IPS DF 4.7 (cell line): ENCODE measurements around the gene WWOX.

ENCODE experiments used
- DNase-seq: peaks from one replicate; pipeline ENCODE4 v3.0.0-alpha.2; 2013; ENCODE audit warnings: low spot score; ENCODE audit errors: extremely low read depth

The WWOX gene

DNA sequence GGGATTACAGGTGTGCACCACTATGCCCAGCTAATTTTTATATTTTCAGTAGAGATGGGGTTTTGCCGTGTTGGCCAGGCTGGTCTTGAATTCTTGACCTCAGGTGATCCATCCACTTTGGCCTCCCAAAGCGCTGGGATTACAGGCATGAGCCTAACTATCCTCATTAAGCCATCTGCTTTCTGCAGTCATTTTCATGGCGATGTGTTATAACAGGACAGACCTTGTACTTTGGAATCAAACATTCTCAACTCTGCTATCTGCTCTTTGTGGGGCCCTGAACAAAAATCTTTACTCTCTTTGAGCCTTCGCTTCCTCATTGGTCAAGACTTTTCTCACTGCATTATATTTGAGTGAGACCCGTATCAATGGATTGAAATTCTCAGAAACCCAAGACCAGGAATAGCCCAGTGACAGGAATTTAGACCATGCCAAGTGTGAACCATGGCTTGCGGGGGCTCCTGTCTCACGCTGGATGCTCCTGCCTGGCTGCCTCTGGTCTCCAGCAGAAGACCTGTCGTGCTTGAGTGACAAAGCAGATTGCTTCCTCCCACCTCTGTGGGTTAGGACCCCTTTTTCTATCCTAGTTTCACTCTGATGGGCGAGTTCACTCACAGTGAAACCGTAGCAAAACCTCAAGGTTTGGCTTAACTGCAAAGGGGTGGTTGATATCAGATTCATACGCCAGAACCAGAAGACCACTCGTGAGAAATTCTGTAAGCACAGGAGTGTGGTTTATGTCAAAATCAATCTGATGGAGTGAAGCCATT, 982.0 kb downstream of the WWOX start:
- DNase-seq = no peak

DNA sequence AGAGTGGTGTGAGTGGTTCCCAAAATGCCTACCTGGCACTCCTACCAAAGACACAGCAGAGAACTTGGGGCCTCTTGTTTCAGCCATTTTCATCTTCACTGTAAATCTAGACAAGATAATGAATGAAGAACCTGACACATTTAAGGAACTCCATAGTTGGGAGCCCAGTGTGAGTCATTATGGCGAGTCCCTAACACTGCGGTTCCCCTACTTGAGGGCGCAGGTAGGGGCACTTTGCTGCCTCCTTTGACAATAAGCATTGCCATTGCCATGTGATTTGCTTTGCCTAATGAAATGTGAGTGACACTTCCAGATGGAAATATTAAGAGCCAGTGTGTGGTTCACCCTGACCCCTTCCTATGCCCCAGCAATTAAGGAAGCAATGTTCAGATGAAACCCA, 983.5 kb downstream of the WWOX start:
- no peak for DNase-seq

DNA sequence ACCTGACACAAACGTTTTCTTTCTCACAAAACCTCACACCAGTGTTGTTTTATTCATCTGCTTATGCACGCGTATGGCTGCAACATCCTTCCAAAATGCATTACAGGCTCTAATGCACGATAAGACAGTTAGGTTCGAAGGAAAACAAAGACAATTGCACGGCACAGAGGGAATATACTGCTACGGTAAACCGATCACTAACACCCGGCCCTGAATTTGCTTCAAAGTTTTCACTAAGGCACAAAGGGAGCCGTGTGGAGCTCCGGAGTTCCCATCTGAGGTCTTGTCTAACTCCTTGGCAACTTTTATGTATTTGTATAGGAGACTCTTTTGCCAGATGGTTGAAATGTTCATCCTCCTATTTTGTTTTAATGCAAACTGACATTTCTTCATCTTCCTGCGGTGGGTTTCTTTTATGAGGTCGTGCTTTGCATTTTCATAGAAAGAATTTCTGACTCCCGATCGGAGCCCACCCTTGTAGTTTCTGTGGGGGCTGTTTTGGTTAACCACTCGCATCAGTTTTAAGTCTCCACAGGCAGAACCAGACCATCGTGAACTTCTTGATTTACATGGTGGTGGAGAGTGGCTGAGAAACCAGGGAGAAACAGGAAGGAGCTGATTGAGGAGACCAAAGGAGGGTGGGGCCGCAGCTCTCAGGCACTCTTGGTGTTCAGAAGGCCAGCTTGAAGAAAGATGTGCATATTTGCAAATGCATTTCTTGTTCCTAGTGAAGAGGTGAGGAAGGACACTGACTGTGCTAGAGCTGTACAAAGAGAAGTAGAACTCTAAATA, 984.2 kb downstream of the WWOX start:
- DNase-seq = no peak

DNA sequence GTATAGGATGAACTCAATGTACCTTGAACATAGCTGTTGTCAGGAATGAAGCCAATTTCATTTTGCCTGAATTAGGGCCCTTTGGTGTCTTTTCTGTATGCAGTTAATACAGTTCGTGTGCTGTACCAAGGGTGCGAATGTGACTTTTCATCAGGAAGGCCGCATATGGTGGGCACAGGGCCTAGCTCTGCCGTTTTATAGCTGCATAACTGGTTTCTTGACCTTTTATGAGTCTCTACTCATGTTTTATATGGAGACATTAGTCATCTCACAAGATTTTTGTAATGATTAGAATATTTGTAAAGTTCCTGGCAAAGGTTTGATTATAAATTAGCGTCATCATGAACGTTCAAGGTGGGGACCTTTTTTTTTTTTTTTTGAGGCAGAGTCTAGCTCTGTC, 989.5 kb downstream of the WWOX start:
- DNase-seq = no peak

DNA sequence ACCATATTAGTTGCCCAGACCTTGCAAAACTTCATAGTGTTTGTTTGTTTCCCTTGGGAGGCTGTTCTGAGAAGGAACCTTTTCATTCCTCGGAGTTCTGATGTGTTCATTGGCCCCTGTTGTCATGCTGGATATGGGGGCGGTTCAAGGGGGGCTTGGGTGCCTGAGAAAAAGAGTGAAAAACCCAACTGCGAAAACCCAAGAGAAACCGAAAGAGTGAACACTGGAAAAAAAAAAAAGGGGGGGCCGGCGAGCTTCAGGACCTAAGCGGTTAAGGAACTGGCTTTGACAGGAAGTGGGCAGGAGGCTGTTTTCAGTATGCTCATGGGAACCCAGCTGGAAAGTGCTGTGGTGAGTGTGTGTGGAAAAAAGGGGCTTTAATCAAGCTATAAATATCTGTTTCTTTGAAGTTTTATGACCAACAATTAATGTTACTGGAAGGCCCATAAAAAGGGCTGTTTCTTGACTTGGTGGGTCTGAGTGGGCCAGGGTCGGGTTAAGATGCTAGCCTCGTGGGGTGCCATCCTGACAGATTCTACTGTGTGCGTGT, 990.4 kb downstream of the WWOX start:
- no peak for DNase-seq

DNA sequence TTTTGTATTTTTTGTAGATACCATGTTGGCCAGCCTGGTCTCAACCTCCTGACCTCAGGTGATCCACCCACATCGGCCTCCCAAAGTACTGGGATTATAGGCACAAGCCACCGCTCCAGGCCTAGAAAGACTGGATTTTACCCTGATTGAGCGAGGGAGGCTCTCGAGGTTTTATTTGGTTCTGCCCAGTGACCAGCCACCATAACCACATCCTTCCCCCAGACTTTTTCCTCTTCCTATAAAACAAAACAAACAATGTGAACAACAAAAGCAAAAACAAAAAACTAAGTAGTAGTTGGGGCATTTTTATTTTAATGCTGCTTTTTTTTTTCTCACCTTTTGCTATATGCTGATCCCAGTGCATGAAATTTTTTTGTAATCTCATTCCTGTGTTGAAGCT, 991.5 kb downstream of the WWOX start:
- DNase-seq = no peak

DNA sequence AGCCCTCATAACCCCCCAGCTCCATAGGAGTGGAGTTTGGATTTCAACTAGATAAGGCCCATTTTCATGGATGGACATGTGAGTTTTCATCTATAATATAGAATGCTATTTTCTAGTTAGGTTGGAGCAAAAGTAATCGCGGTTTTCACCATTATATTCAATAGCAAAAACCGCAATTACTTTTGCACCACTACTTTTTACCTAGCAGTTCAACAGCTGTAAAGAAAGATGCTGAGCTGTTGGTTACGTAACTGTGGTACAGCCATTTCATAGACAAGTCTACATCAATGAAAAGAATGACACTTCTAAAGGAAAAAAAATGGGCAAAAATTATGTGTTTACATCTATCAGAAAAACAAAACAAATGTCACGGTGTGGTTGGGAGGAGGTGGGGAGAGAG, 993.4 kb downstream of the WWOX start:
- DNase-seq = no peak

DNA sequence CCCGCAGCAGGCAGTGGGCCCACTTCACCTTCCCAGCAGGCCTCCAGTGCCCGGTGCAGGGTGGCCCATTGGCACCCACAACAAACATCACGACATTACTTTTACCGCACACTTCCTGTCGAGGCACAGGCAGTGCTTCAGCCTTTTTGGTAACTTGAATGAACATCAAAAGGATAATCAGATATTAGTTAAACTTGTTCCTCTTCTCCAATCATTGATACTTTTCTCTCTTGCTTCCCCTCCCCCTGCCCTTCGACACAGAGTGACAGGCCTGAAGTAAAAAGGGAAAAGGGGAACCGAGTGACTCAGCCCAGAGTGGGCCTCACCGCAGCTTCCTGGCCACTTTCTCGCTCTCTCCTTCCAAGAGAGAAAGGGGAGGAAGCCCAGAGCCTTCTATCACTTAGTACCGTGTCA, 994.1 kb downstream of the WWOX start:
- DNase-seq = no peak

DNA sequence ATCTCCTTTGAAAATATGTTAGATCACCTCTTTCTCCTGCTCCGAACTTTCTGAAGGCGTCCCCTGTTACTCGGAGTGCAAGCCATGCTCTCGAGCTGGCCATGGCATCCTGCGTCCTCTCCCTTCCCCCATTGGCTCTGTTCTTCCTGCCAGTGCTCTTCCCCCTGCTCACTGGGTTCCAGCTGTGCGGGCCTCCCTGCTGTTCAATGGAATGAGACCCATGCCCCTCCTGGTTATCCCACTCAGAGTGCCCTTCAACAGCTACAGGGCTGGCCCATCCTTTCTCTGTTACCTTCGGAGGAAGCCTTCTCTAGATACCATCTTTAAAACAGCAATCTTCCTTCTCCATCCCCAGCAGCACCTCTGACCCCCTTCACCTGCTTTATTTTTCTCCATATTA, 996.8 kb downstream of the WWOX start:
- DNase-seq = no peak

DNA sequence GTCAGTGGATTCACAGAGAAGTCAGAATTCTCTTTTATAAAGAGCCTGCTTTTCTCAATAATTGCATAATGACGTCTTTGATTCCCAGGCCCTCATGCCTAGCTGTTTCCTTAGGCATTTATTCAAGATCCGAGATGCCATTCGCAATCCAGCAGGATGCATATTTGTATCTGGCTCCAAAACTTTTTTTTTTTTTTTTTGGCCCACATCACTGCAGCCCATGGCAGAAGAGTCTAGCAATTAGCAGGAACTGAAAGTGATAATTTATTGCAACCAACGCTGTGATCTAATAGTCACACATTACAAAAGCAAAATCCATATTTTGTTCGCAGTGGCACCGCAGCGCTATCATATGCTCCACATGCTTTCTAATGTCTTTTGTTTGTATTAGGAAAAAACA, 997.7 kb downstream of the WWOX start:
- no peak for DNase-seq

DNA sequence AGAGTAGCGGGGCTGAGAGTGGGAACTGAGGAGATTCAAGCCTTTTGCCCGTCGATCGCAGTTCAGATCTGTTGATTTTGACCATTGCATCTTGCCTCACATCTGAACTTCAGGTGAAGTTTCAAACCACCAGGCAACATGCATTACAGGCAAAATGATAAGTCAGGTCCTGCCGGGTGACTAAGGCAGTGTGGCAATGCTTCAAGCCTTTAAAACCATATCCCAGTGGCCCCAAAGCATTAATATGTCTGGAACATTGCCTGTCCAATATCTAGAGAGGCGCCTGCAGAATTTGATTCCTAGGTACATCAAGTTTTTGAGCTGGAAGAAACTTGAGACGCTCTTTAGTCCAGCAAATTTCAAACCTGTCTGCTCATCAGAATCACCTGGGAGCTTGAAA, 998.3 kb downstream of the WWOX start:
- no peak for DNase-seq

DNA sequence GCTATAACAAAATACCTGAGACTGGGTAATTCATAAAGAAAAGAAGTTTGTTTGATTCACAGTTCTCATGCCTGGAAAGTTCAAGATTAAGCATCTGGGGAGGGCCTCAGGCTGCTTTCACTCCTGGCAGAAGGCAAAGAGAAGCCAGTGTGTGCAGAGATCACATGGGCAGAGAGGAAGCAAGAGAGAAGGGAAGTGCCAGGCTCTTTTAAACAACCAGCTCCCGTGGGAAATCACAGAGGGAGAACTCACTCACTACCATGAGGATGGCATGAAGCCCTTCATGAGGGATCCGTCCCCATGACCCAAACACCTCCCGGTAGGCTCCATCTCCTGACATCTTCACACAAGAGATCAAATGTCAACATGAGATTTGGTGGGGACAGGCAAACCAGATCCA, 999.5 kb downstream of the WWOX start:
- no peak for DNase-seq

DNA sequence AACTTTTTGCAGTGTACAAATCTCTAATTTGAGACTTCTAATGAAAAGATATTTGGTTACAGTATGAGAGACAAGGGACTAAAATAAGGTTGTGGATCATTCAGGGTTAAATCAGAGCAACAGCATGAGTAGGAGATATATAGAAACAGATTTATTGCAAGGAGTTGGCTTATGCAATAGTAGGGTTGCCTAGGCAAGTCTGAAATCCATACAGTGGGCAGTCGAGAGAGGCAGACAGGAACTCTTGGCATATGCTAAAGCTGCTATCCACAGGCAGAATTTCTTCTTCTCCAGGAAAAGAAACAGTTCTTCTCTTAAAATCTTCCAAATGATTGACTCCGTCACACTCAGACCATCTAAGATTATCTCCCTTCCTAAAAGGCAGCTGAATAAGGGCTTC, 1000.3 kb downstream of the WWOX start:
- DNase-seq = no peak

DNA sequence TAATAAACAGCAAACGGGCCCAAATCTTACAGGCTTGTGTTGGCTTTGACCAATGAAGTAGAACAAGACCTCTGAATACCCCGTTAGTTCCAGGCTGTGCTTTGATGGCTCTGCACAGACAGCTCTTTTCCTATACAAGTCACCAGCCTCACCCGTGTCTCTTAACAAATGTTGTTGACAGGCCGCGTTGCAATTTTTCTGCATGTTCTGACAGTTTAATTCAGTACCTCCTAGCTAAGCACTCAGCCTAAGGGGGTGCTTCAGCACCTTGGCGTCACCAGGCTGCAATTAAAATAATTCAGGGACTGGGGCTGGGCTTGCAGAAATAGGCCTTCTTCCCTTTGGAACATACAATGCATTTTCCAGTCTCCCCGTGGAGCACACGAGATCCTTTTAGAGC, 1001.0 kb downstream of the WWOX start:
- no peak for DNase-seq

DNA sequence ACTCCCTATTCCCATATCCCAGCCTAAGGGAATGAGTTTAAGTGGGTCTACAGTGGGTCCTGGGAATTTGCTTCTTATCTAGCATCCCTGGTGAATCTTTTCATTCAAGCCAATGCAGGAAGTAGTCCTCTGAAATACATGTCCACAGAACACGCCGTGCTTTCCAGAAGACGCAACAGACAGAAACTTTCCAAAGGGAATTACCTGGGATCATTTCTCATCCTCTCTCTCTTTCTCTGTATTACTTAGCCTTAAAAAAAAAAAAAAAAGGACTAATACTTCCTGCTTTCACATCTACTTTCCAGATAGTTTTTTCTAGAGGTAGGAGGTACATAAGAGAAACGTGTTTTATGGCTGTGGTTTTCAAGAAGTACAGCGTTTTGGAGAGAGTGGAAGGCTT, 1002.0 kb downstream of the WWOX start:
- no peak for DNase-seq

DNA sequence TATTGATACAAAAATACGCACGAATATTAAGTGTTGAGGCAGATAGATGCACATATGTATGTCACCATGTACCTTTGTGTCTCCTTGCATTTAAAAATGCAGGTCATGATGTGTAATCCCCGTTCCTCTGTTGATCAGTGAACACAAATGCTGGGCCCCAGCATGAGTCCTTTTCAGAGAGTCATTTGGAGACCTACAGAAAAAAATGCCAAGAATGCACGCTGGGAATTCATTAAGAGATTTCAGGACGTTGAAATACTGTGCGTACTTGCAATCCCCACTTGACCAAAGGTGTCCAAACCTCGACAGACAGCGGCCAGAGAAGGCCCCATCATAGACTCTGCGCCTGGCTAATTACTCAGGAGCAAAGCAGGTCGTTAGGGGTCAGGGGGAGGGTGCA, 1005.1 kb downstream of the WWOX start:
- DNase-seq = no peak

DNA sequence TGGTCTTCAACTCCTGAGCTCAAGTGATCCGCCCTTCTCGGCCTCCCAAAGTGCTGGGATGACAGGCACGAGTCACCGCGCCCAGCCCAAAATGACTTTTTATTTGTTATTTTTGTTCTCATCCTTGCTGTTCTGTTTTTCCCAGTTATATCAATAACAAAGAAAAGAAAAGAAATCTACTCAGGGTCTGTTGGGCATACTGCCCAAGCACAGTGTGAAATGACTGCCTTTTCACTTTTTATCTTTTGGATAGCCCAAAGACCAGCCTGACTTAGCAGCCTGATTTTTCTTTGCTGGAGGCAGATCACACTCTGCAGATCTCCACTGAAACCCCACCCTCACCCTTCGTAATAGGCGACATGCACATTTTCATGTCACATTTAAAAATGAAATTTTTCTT, 1007.8 kb downstream of the WWOX start:
- DNase-seq = no peak

DNA sequence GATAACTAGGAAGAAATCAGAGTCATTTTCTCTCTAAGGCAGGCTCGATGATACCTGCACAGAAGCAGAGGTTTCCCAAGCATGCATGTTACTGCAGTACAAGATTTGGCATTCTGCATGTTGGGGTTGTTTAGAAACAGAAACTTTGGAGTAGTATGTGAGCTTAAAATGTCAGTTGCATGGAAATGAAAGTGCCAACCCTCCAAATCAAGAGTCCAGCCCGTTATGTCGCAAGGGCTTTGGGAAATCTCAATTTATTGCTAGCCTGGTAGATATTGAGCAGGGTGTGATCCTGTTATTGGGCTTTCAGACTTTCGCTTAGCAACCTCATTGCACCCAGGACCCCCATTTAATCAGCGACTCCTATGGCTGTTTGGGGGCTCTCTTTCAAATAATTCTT, 1010.3 kb downstream of the WWOX start:
- DNase-seq = no peak

DNA sequence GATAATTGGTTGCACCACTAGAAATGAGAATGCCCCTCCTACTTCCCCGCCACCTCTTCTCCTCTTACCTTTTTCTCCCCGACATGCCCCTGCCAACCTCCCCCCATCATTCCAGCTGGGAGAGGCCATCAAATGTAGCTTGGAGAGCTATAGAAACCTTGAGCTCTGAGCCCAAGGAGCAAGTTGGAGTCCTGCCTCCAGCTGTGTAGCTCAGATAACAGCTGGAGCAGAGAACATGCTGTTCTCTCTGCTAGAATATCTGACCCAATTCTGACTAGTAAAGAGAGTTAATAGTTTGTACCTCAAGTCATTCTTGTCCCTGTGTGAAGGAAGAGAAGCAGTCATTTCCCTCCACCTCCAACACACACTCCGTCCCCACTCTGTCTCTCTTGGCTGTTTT, 1010.8 kb downstream of the WWOX start:
- DNase-seq = no peak

DNA sequence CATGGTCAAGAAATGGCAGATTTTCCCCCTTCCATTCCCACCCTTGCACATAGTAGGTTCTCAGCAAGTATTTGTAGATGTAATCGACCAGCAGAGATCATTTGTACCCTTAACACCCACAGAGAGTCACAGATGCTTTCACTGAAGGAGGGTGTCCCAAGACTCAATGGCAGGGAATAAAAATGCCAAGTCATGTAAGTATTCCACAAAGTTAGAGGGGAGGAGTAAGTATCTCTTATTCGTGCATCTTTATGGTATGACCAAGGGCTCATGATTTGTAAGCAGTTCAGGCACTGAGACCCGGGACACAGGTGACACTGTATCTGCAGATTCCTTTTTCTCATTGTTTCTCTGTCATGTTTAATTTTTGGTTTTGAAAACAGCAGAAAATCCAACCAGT, 1011.5 kb downstream of the WWOX start:
- DNase-seq = no peak

DNA sequence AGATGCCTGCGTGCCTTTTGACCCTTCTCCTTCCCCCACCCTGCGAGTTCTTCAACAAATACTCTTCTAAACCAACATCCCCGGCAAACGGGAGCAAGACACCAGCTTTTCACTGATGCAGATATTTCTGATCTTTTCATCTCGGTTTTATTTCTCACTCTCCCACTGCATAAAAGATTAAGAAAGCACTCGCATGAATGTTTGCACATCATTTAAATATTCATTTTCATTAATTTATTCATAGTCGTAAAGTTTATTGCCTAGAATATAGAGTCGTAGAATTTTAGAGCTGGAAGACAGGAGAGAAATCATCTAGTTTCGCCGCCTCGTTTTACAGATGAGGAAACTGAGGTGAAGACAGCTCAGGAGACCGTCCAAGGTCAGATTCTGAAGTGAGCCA, 1013.0 kb downstream of the WWOX start:
- DNase-seq = no peak

DNA sequence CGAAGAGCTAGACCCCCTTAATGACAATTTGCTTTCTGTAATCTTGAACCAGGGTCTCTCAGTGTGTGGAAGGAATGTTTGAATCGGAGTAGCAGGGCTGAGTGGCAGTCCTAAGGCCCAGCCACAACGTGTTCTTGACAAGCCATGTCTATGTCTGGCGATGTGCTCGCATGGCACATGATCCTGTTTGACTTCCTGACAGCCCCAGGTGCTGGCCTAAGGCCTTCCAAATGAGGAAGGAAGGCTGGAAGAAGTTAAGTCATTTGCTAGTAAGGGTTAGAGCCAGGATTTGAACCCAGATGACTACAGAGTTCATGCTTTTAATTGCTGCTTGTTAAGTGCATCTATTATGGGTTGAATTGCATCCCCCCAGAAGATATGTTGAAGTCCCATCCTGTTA, 1014.4 kb downstream of the WWOX start:
- DNase-seq = no peak

DNA sequence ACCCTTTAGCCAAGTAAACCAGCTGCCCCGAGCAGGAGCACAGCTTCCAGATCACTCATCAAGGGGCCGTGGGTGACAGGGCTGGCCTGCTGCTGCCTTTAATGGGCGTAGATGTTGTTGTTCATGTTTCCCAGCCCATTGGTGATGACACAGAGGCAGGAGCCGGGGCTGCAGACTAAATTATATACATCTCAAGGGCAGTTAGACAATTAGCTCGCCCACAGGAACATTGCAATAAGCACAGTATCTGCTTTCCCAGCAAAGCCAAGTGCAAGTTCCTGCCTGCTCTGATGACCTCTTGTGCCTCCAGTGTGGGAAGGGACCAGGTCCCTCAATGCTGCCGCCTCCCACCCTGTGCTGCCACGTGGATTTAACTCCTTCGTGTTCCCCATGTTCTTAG, 1015.3 kb downstream of the WWOX start:
- no peak for DNase-seq
